ENCODE data around the gene RSPO3. TPM values are rescaled to one million over a fixed set of nuclear protein-coding genes. Genes with fewer than 3 reads are reported as not detected.
"Not testable (repeated sequence)": the region's sequence is repeated elsewhere in the genome, so short reads cannot be mapped to it uniquely, and the experiment has no call there.

The RSPO3 gene
- total and polyA plus RNA-seq, 9 donors, result 8.8 to 26.2 (median 19.1) TPM

- not testable (repeated sequence) for H3K36me3 ChIP-seq (ENCODE audit: control insufficient read depth, insufficient read depth, low read length); DNase-seq; H3K27ac ChIP-seq (ENCODE audit: low read length); H3K27me3 ChIP-seq (ENCODE audit: control insufficient read depth, insufficient read depth, low read length); H3K9me3 ChIP-seq (replicated peaks; ENCODE audit: control insufficient read depth, low read depth, low read length); H3K4me3 ChIP-seq (ENCODE audit: low read length); H3K4me1 ChIP-seq (ENCODE audit: control insufficient read depth, insufficient read depth, low read length)
- WGBS (ENCODE audit: insufficient coverage), result 86% methylated on average over 12 of the region's 13 CpGs
Observed at GRCh38 chr6:127214032-127214431, 95.6 kb downstream of the RSPO3 start.

GRCh38 chr6:127214531-127214930 lies 96.1 kb downstream of the RSPO3 start:
- H3K27ac ChIP-seq (ENCODE audit: low read length); H3K36me3 ChIP-seq (ENCODE audit: control insufficient read depth, insufficient read depth, low read length); H3K9me3 ChIP-seq (replicated peaks; ENCODE audit: control insufficient read depth, low read depth, low read length); DNase-seq; H3K4me1 ChIP-seq (ENCODE audit: control insufficient read depth, insufficient read depth, low read length); H3K27me3 ChIP-seq (ENCODE audit: control insufficient read depth, insufficient read depth, low read length); H3K4me3 ChIP-seq (ENCODE audit: low read length): not testable (repeated sequence)
- WGBS (ENCODE audit: insufficient coverage), result 92% methylated on average over 24 of the region's 31 CpGs

- no peak overlapping the region for H3K27ac ChIP-seq (ENCODE audit: low read length)
- no peaks in the 10 kb centered on the region for H3K27me3 ChIP-seq (ENCODE audit: control insufficient read depth, insufficient read depth, low read length)
- no peaks in the 10 kb centered on the region for H3K4me1 ChIP-seq (ENCODE audit: control insufficient read depth, insufficient read depth, low read length)
- no peaks in the 10 kb centered on the region for H3K36me3 ChIP-seq (ENCODE audit: control insufficient read depth, insufficient read depth, low read length)
- WGBS (ENCODE audit: insufficient coverage), result 79% methylated on average over 1 of the region's 1 CpG
- DNase-seq, result no peak
- H3K9me3 ChIP-seq (replicated peaks; ENCODE audit: control insufficient read depth, low read depth, low read length), result no peaks in the 10 kb centered on the region
- no peak overlapping the region for H3K4me3 ChIP-seq (ENCODE audit: low read length)
Observed at GRCh38 chr6:127215931-127216330, 97.5 kb downstream of the RSPO3 start.

- Histone ChIP-seq H3K27me3 (ENCODE audit: control insufficient read depth, insufficient read depth, low read length) (no peaks in the 10 kb centered on the region), H3K9me3 (replicated peaks; ENCODE audit: control insufficient read depth, low read depth, low read length) (no peaks in the 10 kb centered on the region), H3K4me3 (ENCODE audit: low read length) (no peak overlapping the region), H3K27ac (ENCODE audit: low read length) (no peak overlapping the region), H3K4me1 (ENCODE audit: control insufficient read depth, insufficient read depth, low read length) (no peaks in the 10 kb centered on the region), H3K36me3 (ENCODE audit: control insufficient read depth, insufficient read depth, low read length) (no peaks in the 10 kb centered on the region)
- no peak for DNase-seq
- WGBS (ENCODE audit: insufficient coverage), result no CpG with 5 or more reads among the region's 2 CpGs
Observed at GRCh38 chr6:127216810-127217789, 98.6 kb downstream of the RSPO3 start.

DNA sequence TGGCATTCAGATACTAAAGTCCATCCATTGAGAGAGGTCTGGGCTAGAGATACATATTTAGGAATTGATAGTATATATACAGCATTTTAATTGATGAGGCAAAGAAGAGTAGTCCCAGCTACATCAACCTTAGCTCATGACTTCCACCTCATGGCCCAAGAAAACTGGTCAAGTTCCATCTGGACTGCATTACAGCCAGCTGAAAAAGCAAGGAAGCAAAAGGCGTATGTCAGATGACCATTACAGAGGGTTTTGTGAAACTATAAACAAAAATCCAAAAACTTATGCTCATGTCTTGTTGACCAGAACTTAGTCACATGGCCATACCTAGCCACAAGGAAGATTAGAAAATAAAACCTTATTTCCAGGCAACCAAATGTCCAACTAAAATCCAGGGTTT lies 101.4 kb downstream of the RSPO3 start:
- no CpG with 5 or more reads among the region's 1 CpG for WGBS (ENCODE audit: insufficient coverage)
- H3K36me3 ChIP-seq (ENCODE audit: control insufficient read depth, insufficient read depth, low read length), result no peaks in the 10 kb centered on the region
- peak; percentile 79 for DNase-seq

GRCh38 chr6:127221201-127221600 lies 102.7 kb downstream of the RSPO3 start:
- WGBS (ENCODE audit: insufficient coverage), result no CpG with 5 or more reads among the region's 4 CpGs
- H3K27ac ChIP-seq (ENCODE audit: low read length), result no peak overlapping the region

More for the DNA sequence above, 101.4 kb downstream of the RSPO3 start:
- Histone ChIP-seq H3K4me3 (ENCODE audit: low read length) (no peak overlapping the region), H3K27ac (ENCODE audit: low read length) (peak overlapping the region; percentile 52), H3K27me3 (ENCODE audit: control insufficient read depth, insufficient read depth, low read length) (no peaks in the 10 kb centered on the region), H3K4me1 (ENCODE audit: control insufficient read depth, insufficient read depth, low read length) (no peaks in the 10 kb centered on the region), H3K9me3 (replicated peaks; ENCODE audit: control insufficient read depth, low read depth, low read length) (no peaks in the 10 kb centered on the region)

GRCh38 chr6:127222418-127222817 lies 103.9 kb downstream of the RSPO3 start:
- no peak for DNase-seq
- H3K9me3 ChIP-seq (replicated peaks; ENCODE audit: control insufficient read depth, low read depth, low read length), result no peaks in the 10 kb centered on the region
- no peaks in the 10 kb centered on the region for H3K4me1 ChIP-seq (ENCODE audit: control insufficient read depth, insufficient read depth, low read length)
- no peak overlapping the region for H3K4me3 ChIP-seq (ENCODE audit: low read length)
- no peak overlapping the region for H3K27ac ChIP-seq (ENCODE audit: low read length)
- no peaks in the 10 kb centered on the region for H3K36me3 ChIP-seq (ENCODE audit: control insufficient read depth, insufficient read depth, low read length)
- no CpG with 5 or more reads among the region's 1 CpG for WGBS (ENCODE audit: insufficient coverage)
- no peaks in the 10 kb centered on the region for H3K27me3 ChIP-seq (ENCODE audit: control insufficient read depth, insufficient read depth, low read length)

More at GRCh38 chr6:127221201-127221600, 102.7 kb downstream of the RSPO3 start:
- Histone ChIP-seq H3K36me3 (ENCODE audit: control insufficient read depth, insufficient read depth, low read length) (no peaks in the 10 kb centered on the region), H3K4me3 (ENCODE audit: low read length) (no peak overlapping the region), H3K4me1 (ENCODE audit: control insufficient read depth, insufficient read depth, low read length) (no peaks in the 10 kb centered on the region), H3K27me3 (ENCODE audit: control insufficient read depth, insufficient read depth, low read length) (no peaks in the 10 kb centered on the region), H3K9me3 (replicated peaks; ENCODE audit: control insufficient read depth, low read depth, low read length) (no peaks in the 10 kb centered on the region)
- peak; percentile 70 for DNase-seq

DNA sequence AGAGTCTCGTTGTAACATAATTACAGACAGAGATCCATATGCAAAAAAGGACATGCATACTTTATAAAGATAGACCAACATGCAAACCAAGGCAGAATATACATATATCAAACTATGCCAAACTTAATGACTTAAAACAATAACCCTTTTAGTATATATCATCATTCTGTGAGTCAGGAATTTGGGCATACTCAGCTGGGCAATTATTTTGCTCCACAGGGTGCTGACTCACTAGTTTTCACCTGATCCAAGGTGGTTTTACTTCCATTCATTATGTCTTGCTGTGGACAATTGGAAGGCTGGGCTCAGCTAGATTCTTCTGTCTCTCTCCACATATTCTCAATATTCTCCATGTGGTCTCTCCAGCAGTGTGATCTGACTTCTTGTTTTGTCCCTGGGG lies 107.0 kb downstream of the RSPO3 start:
- Histone ChIP-seq H3K36me3 (ENCODE audit: control insufficient read depth, insufficient read depth, low read length) (no peaks in the 10 kb centered on the region), H3K9me3 (replicated peaks; ENCODE audit: control insufficient read depth, low read depth, low read length) (peaks cover 2% of the 10 kb centered on the region), H3K27me3 (ENCODE audit: control insufficient read depth, insufficient read depth, low read length) (no peaks in the 10 kb centered on the region), H3K4me3 (ENCODE audit: low read length) (no peak overlapping the region), H3K27ac (ENCODE audit: low read length) (no peak overlapping the region), H3K4me1 (ENCODE audit: control insufficient read depth, insufficient read depth, low read length) (no peaks in the 10 kb centered on the region)
- WGBS (ENCODE audit: insufficient coverage), result no CpG with 5 or more reads among the region's 1 CpG
- DNase-seq, result no peak

DNA sequence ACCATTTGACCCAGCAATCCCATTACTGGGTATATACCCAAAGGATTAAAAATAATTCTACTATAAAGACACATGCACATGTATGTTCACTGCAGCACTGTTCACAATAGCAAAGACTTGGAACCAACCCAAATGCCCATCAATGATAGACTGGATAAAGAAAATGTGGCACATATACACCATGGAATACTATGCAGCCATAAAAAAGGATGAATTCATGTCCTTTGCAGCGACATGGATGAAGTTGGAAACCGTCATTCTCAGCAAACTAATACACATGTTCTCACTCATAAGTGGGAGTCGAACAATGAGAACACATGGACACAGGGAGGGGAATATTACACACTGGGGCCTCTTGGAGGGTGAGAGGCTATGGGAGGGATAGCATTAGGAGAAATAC lies 115.3 kb downstream of the RSPO3 start:
- not testable (repeated sequence) for H3K4me3 ChIP-seq (ENCODE audit: low read length); H3K4me1 ChIP-seq (ENCODE audit: control insufficient read depth, insufficient read depth, low read length); H3K27ac ChIP-seq (ENCODE audit: low read length); H3K9me3 ChIP-seq (replicated peaks; ENCODE audit: control insufficient read depth, low read depth, low read length); H3K36me3 ChIP-seq (ENCODE audit: control insufficient read depth, insufficient read depth, low read length); H3K27me3 ChIP-seq (ENCODE audit: control insufficient read depth, insufficient read depth, low read length); DNase-seq
- no CpG with 5 or more reads among the region's 3 CpGs for WGBS (ENCODE audit: insufficient coverage)

- H3K27ac ChIP-seq (ENCODE audit: low read length), result no peak overlapping the region
- no peaks in the 10 kb centered on the region for H3K27me3 ChIP-seq (ENCODE audit: control insufficient read depth, insufficient read depth, low read length)
- no peaks in the 10 kb centered on the region for H3K36me3 ChIP-seq (ENCODE audit: control insufficient read depth, insufficient read depth, low read length)
- H3K4me3 ChIP-seq (ENCODE audit: low read length), result no peak overlapping the region
- no CpG with 5 or more reads among the region's 1 CpG for WGBS (ENCODE audit: insufficient coverage)
- H3K9me3 ChIP-seq (replicated peaks; ENCODE audit: control insufficient read depth, low read depth, low read length), result no peaks in the 10 kb centered on the region
- no peak for DNase-seq
- no peaks in the 10 kb centered on the region for H3K4me1 ChIP-seq (ENCODE audit: control insufficient read depth, insufficient read depth, low read length)
Observed at GRCh38 chr6:127243501-127243900, 125.0 kb downstream of the RSPO3 start.

Measured in muscle of leg (tissue), 11 donors.